GM21528 (cell line): ENCODE results near the gene MGMT.

Experiments
- ATAC-seq: cut with Tn5 transposase; IDR thresholded peaks from one replicate; pipeline ENCODE4 v1.9.1; 2021; ENCODE audit warnings: mild to moderate bottlenecking, moderate library complexity; ENCODE audit not compliant: unreplicated experiment, low FRiP score

The MGMT gene

DNA sequence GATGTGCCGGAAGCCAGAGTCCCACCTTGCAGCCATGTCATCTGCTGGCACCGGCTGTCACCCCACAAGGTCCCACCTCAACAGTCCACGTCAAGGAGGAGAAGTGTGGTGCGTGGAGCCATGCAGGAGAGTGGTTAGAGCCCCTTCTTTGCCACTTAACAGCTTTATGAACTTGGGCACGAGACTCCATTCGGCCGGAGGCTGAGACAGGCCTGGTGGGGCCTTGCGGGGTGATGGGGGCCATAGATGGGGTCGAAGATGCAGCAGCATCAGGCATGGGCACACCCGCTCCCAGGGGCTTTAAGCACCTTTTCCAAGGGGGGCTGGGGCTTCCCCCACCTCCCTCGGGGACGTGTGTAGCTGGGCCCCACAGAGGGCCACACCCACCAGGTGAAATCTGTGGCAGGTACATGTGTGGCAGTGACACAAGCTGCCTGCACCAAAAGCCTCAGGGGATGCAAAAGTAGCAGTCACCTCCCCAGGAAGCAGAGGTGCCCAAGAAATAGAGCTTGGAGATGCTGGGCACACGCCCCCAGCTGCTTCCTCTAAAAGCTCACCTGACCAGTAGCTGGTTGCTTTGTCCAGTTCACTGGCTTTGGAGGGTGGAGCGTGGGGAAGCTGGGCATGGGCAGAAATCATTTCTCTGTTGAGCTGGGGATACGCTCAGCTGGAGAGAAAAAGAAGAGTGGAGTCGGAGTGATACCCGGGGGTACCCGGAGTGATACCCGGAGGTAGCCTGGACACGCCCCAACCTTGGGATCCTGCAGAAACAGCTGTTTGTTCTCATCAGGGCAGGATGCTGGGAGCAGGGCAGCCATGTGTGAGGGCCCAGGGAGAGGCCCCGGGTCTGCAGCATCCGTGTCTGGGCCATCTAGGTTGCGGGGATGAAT is 297.2 kb downstream of the MGMT start:
- ATAC-seq = no peak

DNA sequence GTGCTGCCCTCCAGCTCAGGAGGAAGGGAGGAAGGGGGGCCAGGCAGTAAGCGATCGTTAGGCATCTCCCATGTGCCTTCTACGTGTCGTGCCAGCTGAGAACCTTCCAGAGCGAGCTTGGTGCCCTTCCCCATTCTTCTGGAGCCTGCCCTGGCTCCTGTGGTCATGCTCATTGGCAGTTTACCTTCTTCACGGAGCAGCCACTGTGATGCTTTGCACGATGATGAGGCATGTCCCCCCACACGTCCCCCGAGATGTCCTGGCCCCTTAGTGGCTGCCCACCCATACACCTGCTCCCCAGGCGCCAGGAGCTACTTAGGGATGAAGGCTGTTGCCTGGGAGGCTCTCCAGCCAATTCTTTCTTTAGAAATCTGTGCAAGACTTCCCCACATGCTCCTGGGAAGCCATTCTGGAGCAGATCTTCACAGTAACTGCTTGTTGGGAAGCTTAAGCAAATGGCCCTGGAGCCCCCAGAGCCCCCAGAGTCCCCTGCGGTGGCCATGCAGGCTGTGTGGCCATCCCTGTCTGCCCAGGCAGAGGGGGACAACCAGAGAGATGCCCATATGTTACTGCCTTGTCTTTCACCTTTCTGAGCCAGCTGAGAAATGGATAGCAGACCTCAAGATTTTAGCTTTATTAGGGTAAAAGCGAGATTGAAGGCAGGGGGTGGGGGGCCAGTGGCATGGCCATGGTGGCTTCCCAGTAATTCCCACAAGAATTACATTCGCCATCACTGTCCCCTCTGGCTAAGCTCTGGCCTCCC is 298.0 kb downstream of the MGMT start:
- ATAC-seq = no peak

DNA sequence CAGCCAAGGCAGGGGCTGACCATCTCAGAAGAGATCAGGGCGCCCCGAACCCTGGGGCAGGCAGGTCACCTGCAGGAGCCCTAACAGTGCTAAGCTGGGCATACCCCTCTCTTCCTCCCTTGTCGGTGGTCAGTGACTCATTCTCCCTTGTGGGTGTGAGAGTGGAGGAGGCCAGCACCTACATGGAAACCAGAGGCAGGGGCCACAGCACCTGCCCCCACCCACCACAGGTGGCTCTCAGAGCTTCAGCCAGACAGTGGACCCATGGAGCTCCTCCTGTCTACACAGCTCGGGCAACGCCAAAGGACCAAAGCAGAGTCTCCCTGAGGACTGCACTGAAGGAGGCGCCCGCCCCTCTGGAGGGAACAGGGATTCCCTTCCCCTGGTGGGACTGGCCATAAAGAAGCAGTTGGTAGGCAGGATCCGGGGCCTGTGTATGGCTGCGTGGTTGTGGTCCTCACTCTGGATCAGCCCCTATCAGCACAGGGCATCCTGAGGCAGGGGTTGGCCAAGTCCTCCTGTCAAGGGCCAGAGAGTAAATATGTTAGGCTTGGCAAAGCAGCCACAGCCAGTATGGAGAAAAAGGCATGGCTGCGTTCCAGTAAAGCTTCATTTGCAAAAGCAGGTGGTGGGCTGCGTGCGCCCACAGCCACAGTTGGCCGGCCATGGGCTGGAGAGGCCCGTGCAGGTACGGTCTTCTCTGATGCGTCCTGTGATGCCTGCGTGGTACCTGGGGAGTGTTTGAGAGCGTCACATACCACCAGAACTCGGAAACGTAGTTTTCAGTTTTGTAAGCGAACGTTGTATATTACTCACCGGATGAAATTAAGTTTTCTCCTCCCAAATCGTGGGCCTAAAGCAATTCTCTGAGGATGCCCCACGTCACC is 298.9 kb downstream of the MGMT start:
- no peak for ATAC-seq

GRCh38 chr10:129766611-129767550 is 299.8 kb downstream of the MGMT start:
- no peak for ATAC-seq

DNA sequence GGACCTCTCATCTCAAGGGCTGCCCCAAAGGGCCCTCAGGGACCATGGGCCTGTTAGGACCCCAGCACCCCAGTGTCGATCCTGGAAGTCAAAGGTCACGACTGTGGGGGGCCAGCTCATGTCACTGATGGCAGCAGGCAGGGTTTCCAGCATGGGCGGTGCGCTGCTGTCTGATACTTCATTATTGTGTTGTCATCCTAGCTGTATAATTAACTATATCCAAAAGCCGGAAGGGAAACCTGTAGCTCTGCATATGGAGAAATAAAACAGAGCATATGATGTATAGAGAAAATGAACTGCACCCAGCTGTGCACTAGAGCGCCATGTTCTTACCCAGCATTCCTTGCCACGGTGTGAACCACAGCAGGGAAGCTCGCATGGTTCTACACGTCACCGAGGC is 300.7 kb downstream of the MGMT start:
- ATAC-seq = no peak

DNA sequence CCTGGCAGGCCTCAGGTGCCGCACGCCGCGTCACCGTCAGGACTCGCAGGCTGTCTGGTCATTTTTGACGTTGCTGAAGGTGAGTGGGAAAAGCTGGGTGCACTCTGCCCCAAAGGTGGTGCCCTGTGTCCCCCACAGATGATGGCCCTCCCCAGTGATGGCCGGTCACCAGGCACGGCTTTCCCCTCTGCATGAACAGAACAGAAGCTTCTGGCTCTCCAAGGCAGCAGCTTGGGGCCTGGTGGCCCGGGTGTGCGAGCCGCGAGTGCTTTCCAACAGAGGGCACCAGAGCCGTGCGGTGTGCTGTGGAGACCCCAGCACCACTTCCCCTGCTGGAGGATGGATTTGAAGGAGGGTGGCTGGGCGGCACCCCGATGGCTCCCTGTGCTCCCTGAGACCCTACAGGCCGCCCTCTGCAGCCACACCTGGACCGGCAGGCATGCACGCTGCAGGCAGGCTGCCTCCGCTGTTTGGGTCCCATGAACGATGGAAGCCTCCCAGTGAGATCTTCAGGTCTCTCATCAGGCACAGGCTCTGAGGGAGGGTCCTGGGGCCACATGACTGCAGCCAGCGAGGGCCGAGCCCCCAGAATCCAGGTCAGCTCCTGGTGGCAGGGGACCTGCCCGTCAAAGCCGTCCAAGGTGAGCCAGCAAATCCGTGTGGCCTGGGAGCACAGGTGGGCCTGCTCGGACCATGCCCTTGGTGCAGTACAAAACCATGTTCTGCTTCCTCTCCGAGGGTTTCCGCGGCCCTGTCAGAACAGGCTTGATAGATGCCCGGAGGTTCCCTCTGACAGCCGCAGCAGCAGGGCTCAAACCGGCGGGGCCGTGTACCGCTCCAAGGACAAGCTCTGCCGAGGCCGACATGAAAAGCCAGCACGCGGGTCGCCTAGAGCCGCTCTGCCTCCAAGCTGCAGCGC is 301.7 kb downstream of the MGMT start:
- ATAC-seq = no peak

- ATAC-seq = no peak
These were observed 302.5 kb downstream of the MGMT start for GRCh38 chr10:129769381-129770116.

DNA sequence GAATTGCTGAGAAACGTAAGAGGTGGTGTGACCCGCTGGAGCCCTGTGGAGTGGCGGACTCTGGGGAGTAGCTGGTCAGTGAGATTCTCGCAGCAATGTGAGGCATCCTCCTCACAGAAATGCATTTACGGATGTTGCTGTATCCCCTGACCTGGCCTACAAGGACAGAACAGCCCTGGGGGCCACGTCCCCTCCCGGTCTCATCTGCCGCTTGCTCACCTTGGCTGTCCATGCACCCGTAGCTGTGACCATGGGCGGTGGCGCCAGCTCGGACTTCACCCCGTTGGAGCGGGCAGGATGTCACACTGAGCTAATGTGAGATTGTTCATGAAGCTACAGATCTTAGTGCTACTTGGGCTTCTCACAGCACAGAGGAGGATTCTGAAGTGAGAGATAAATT is 303.2 kb downstream of the MGMT start:
- no peak for ATAC-seq

DNA sequence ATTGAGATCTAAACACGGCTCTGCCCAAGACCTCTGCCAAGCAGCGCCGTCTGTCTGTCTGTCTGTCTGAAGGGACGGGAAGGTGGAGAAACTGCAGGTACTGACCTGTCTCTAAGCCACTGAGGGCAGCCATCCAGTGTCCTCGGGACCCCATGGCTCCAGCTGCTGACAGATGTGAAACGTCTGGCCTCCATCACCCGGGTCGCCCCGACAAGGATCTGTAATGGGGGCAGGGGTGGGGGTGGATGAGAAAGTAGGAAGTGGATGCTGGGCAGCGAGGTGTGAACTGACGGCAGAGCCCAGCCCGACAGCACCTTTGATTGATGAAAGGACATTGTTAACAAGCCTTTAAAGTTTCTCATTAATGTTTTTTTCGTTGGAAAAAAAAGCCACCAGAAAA is 304.0 kb downstream of the MGMT start:
- ATAC-seq = no peak

DNA sequence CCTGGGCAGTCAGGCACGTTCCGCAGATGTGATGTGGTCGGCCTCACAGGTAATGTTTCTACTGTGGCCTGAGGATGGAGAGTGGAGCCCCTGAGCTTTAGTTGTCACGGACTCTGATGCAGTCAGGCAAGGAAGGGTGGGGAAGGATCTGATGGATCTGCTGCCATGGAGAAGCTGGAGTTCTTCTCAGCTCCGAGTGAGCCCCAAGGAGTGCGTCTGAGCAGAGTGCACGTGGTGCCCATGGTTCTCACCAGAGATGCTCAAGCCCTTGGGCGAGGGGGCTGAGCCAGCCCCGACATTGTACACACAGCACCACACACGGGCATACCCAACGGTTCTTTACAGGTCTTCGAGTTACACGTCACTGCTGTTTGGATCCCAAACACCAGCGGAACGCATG is 304.5 kb downstream of the MGMT start:
- ATAC-seq = no peak

GRCh38 chr10:129771991-129772431 is 305.0 kb downstream of the MGMT start:
- no peak for ATAC-seq

GRCh38 chr10:129772468-129773358 is 305.7 kb downstream of the MGMT start:
- ATAC-seq = no peak

- no peak for ATAC-seq
These were observed 306.4 kb downstream of the MGMT start for GRCh38 chr10:129773359-129773990.

GRCh38 chr10:129774082-129774735 is 307.2 kb downstream of the MGMT start:
- no peak for ATAC-seq

GRCh38 chr10:129774736-129775401 is 307.8 kb downstream of the MGMT start:
- no peak for ATAC-seq
